GM21737 (cell line): ENCODE measurements around the gene MEGF9.

Source experiments
- ATAC-seq: cut with Tn5 transposase; IDR thresholded peaks from one replicate; pipeline ENCODE4 v1.9.1; 2021; ENCODE audit warnings: mild to moderate bottlenecking, moderate library complexity; ENCODE audit not compliant: unreplicated experiment

The MEGF9 gene

GRCh38 chr9:120627073-120627472 lies 87.2 kb downstream of the MEGF9 start:
- ATAC-seq, result no peak

GRCh38 chr9:120626512-120626911 lies 87.8 kb downstream of the MEGF9 start:
- no peak for ATAC-seq

- no peak for ATAC-seq
Measured at GRCh38 chr9:120625222-120625621, 89.0 kb downstream of the MEGF9 start.

- no peak for ATAC-seq
Measured at GRCh38 chr9:120622790-120623189, 91.5 kb downstream of the MEGF9 start.

- ATAC-seq, result no peak
Measured at GRCh38 chr9:120621941-120622340, 92.3 kb downstream of the MEGF9 start.

- ATAC-seq, result peak; percentile 74
Measured at GRCh38 chr9:120619751-120620655, 94.3 kb downstream of the MEGF9 start.

GRCh38 chr9:120616966-120617935 lies 97.0 kb downstream of the MEGF9 start:
- no peak for ATAC-seq

GRCh38 chr9:120612218-120612617 lies 102.1 kb downstream of the MEGF9 start:
- ATAC-seq, result no peak

GRCh38 chr9:120611690-120612068 lies 102.6 kb downstream of the MEGF9 start:
- ATAC-seq, result no peak

GRCh38 chr9:120610975-120611689 lies 103.1 kb downstream of the MEGF9 start:
- no peak for ATAC-seq

GRCh38 chr9:120609636-120610035 lies 104.6 kb downstream of the MEGF9 start:
- ATAC-seq, result no peak

- no peak for ATAC-seq
Measured at GRCh38 chr9:120608421-120608820, 105.8 kb downstream of the MEGF9 start.

GRCh38 chr9:120603591-120603990 lies 110.7 kb downstream of the MEGF9 start:
- no peak for ATAC-seq

- no peak for ATAC-seq
Measured at GRCh38 chr9:120603010-120603409, 111.3 kb downstream of the MEGF9 start.

- no peak for ATAC-seq
Measured at GRCh38 chr9:120593955-120594277, 120.4 kb downstream of the MEGF9 start.

GRCh38 chr9:120593250-120593954 lies 120.9 kb downstream of the MEGF9 start:
- ATAC-seq, result no peak

GRCh38 chr9:120592210-120592609 lies 122.1 kb downstream of the MEGF9 start:
- no peak for ATAC-seq

- no peak for ATAC-seq
Measured at GRCh38 chr9:120587328-120587727, 126.9 kb downstream of the MEGF9 start.

- no peak for ATAC-seq
Measured at GRCh38 chr9:120583958-120584369, 130.3 kb downstream of the MEGF9 start.
